K562 (cell line): Measurements from ENCODE around the gene ITGA3. TPM values are rescaled to one million over a fixed set of nuclear protein-coding genes. Genes with fewer than 3 reads are reported as not detected.

Experiments used
- AFF1 ChIP-seq, 2 experiments: fragments of 450-650 bp; IDR thresholded peaks; 2 replicates each; pipeline ENCODE4 v1.6.1; 2018; ENCODE audit warnings: mild to moderate bottlenecking in 2 of 2, low read depth in 1 of 2; ENCODE audit not compliant: partially characterized antibody in 2 of 2
- ATF6 ChIP-seq: sonication (generic); formaldehyde crosslinking; IDR thresholded peaks from 2 replicates; pipeline ENCODE4 v1.4.0; 2020; ENCODE audit warnings: mild to moderate bottlenecking, missing genetic modification reagents
- DDX20 ChIP-seq: fragments of 450-650 bp; IDR thresholded peaks from 2 replicates; pipeline ENCODE4 v1.6.1; 2016; ENCODE audit warnings: missing genetic modification characterization, low read depth, mild to moderate bottlenecking, missing compliant biosample characterization, moderate library complexity
- EP300 ChIP-seq: IDR thresholded peaks from 2 replicates; pipeline ENCODE4 v1.6.1; 2012; ENCODE audit warnings: low read length, improper control_type of control experiment
- IFI16 ChIP-seq: fragments of 250-450 bp; sonication (Bioruptor Pico); IDR thresholded peaks from 2 replicates; pipeline ENCODE4 v2.1.2; 2022; ENCODE audit warnings: mild to moderate bottlenecking, inconsistent platforms
- ILF3 ChIP-seq: fragments of 450-650 bp; IDR thresholded peaks from 2 replicates; pipeline ENCODE4 v1.6.1; 2018; ENCODE audit warnings: antibody characterized with exemption, mild to moderate bottlenecking, moderate library complexity, borderline replicate concordance
- NFIC ChIP-seq: fragments of 450-650 bp; IDR thresholded peaks from 2 replicates; pipeline ENCODE4 v1.6.1; 2017; ENCODE audit warnings: mild to moderate bottlenecking, inconsistent platforms
- NR1H2 ChIP-seq: sonication (generic); formaldehyde crosslinking; IDR thresholded peaks from 2 replicates; pipeline ENCODE4 v1.4.0; 2020; ENCODE audit warnings: mild to moderate bottlenecking, missing genetic modification reagents
- REST ChIP-seq, 2 experiments: fragments of 450-650 bp; formaldehyde crosslinking in 1 of 2; IDR thresholded peaks; 2 replicates each; pipeline versions ENCODE4 v1.4.0 to v1.6.1; 2014 to 2020; ENCODE audit warnings: mild to moderate bottlenecking in 2 of 2, borderline replicate concordance in 1 of 2, low read depth in 1 of 2
- TFAM ChIP-seq: fragments of 250-450 bp; sonication (Bioruptor Pico); conservative IDR thresholded peaks from 2 replicates; pipeline ENCODE4 v1.5.0; 2021; ENCODE audit warnings: mild to moderate bottlenecking, moderate library complexity
- ZNF121 ChIP-seq: sonication (generic); formaldehyde crosslinking; conservative IDR thresholded peaks from 2 replicates; pipeline ENCODE4 v1.8.0; 2022; ENCODE audit warnings: missing genetic modification reagents
- ZNF583 ChIP-seq: fragments of 250-450 bp; sonication (Bioruptor Pico); IDR thresholded peaks from 2 replicates; pipeline ENCODE4 v1.4.0; 2020
- polyA plus RNA-seq, 8 experiments: library from polyadenylated mRNA; depleted of rRNA in 4 of 8; stranded (reverse) in 5 of 8; unstranded in 3 of 8; fragments of >200 nt; fragmentation: Nextera tagmentation in 2 of 8; fragmentation: Illumina TruSeq in 1 of 8; extraction: Ambion mirVana in 2 of 8; extraction: Trizol in 1 of 8; gene quantifications; 2 replicates each; pipeline versions ENCODE4 v1.2.1 to v1.2.3, GENCODE V29; 2011 to 2014; ENCODE audit warnings: inconsistent platforms in 1 of 8, missing spikeins in 1 of 8
- total RNA-seq, 7 experiments: library from RNA; depleted of rRNA in 6 of 7; stranded (reverse); fragments of >200 nt in 6 of 7; fragmentation: Illumina TruSeq in 2 of 7; extraction: Trizol in 2 of 7; gene quantifications; 2 replicates each; pipeline versions ENCODE4 v1.2.1 to v1.2.3, GENCODE V29; 2011 to 2021; ENCODE audit warnings: low replicate concordance in 1 of 7

The ITGA3 gene
- total and polyA plus RNA-seq, 9 of the 15 experiments (the other 6 are each of a cell fraction or from before 2014, with no cell fraction given) = 0.03 to 0.75 (median 0.14) TPM; not detected in 2

- no peak for TF ChIP-seq ATF6
- TF ChIP-seq ZNF583 = no peak
- no peak for TF ChIP-seq NR1H2
- no peak for TF ChIP-seq ILF3
- TF ChIP-seq ZNF121 = no peak
- TF ChIP-seq EP300 = peak; percentile 17; the same call in 1 of the 2 replicates
- TF ChIP-seq DDX20 (tag) = no peak
- no peak for TF ChIP-seq AFF1 (IDR thresholded peaks at IDR 0.05; ENCODE audit: low read depth in 1 of 2, partially characterized antibody in 2 of 2)
- no peak for TF ChIP-seq IFI16 (CRISPR knock-in tag)
- TF ChIP-seq TFAM (CRISPR knock-in tag) = no peak
- 0 out of 2 replicates have a peak, but pooled peaks have one; percentile 5 for TF ChIP-seq NFIC
- no peak for TF ChIP-seq REST (IDR thresholded peaks at IDR 0.05; ENCODE audit: borderline replicate concordance)
- TF ChIP-seq REST (CRISPR knock-in tag; IDR thresholded peaks at IDR 0.05; ENCODE audit: low read depth) = no peak
Observed at GRCh38 chr17:50051082-50051576, 4.8 kb upstream of the ITGA3 start (continued).
